Neural cell (in vitro differentiated cells): Measurements from ENCODE around the gene PCDH15. TPM values are rescaled to one million over a fixed set of nuclear protein-coding genes. Genes with fewer than 3 reads are reported as not detected.

Experiments used
- H2AFZ ChIP-seq: fragments of 200-600, 300-800 bp; sonication (generic), shearing (Covaris generic); 2 replicates; pipeline ENCODE4 v1.6.0; 2014; ENCODE audit warnings: low read depth, mild to moderate bottlenecking, antibody characterized with exemption, low read length, moderate library complexity
- H3F3A ChIP-seq: fragments of 200-600 bp; shearing (Covaris generic); 2 replicates; pipeline ENCODE4 v1.6.1; 2016; ENCODE audit warnings: mild to moderate bottlenecking, moderate library complexity, mixed read lengths, antibody characterized with exemption, low read length; ENCODE audit not compliant: insufficient read depth, poor library complexity, severe bottlenecking
- H3K27ac ChIP-seq: fragments of 200-600, 300-800 bp; sonication (generic), shearing (Covaris generic); 2 replicates; pipeline ENCODE4 v1.5.1; 2014; ENCODE audit warnings: mild to moderate bottlenecking, low read length, moderate library complexity
- H3K27me3 ChIP-seq: fragments of 300-800, 200-600 bp; sonication (generic), shearing (Covaris generic); 2 replicates; pipeline ENCODE4 v1.6.0; 2014; ENCODE audit warnings: mild to moderate bottlenecking, low read depth, low read length, moderate library complexity; ENCODE audit not compliant: insufficient read depth
- H3K36me3 ChIP-seq: fragments of 300-800, 200-600 bp; sonication (generic), shearing (Covaris generic); 2 replicates; pipeline ENCODE4 v1.5.1; 2014; ENCODE audit warnings: mild to moderate bottlenecking, antibody characterized with exemption, low read length, moderate library complexity; ENCODE audit not compliant: insufficient read depth
- H3K4me2 ChIP-seq: fragments of 300-800, 200-600 bp; sonication (generic), shearing (Covaris generic); 2 replicates; pipeline ENCODE4 v1.6.0; 2014; ENCODE audit warnings: mild to moderate bottlenecking, low read length
- H3K4me3 ChIP-seq: fragments of 300-800, 200-600 bp; sonication (generic), shearing (Covaris generic); 2 replicates; pipeline ENCODE4 v1.5.1; 2014; ENCODE audit warnings: mild to moderate bottlenecking, low read length, moderate library complexity
- H3K79me2 ChIP-seq: fragments of 200-600 bp; shearing (Covaris generic); replicated peaks from 2 replicates; pipeline ENCODE4 v1.6.0; 2014; ENCODE audit warnings: mild to moderate bottlenecking, low read length, moderate library complexity; ENCODE audit not compliant: insufficient read depth
- H3K9ac ChIP-seq: fragments of 300-800, 200-600 bp; sonication (generic), shearing (Covaris generic); 2 replicates; pipeline ENCODE4 v1.6.1; 2016; ENCODE audit warnings: mild to moderate bottlenecking, low read length, mixed read lengths
- H3K9me2 ChIP-seq: fragments of 200-600 bp; shearing (Covaris generic); 2 replicates; pipeline ENCODE4 v1.6.1; 2016; ENCODE audit warnings: mild to moderate bottlenecking, low read length, mixed read lengths; ENCODE audit not compliant: insufficient read depth
- H3K9me3 ChIP-seq: fragments of 200-600, 300-800 bp; sonication (generic), shearing (Covaris generic); 2 replicates; pipeline ENCODE4 v1.6.1; 2016; ENCODE audit warnings: mild to moderate bottlenecking, mixed run types, low read length, moderate library complexity, mixed read lengths
- H4K20me1 ChIP-seq: fragments of 200-600 bp; shearing (Covaris generic); 2 replicates; pipeline ENCODE4 v1.6.1; 2016; ENCODE audit warnings: mild to moderate bottlenecking, mixed run types; ENCODE audit not compliant: insufficient read depth
- CTCF ChIP-seq: fragments of 450-650 bp; IDR thresholded peaks from 2 replicates; pipeline ENCODE4 v1.5.1; 2014; ENCODE audit warnings: antibody characterized with exemption, mild to moderate bottlenecking, moderate library complexity; ENCODE audit not compliant: poor library complexity, severe bottlenecking
- EP300 ChIP-seq: fragments of 450-650 bp; conservative IDR thresholded peaks from 2 replicates; pipeline ENCODE4 v1.6.1; 2014; ENCODE audit warnings: antibody characterized with exemption, mild to moderate bottlenecking, moderate library complexity; ENCODE audit not compliant: poor library complexity, severe bottlenecking
- EZH2 ChIP-seq: fragments of 200-600, 300-800 bp; shearing (Covaris generic), sonication (generic); IDR thresholded peaks from 2 replicates; pipeline ENCODE4 v1.6.1; 2014; ENCODE audit warnings: antibody characterized with exemption, low read length, borderline replicate concordance, mild to moderate bottlenecking; ENCODE audit not compliant: insufficient read depth, poor library complexity, severe bottlenecking
- MXI1 ChIP-seq: fragments of 450-650 bp; conservative IDR thresholded peaks from 2 replicates; pipeline ENCODE4 v1.6.1; 2014; ENCODE audit warnings: antibody characterized with exemption, mild to moderate bottlenecking; ENCODE audit not compliant: poor library complexity, severe bottlenecking
- POLR2AphosphoS5 ChIP-seq: IDR thresholded peaks from 2 replicates; pipeline ENCODE4 v1.6.1; 2012
- RAD21 ChIP-seq: fragments of 450-650 bp; conservative IDR thresholded peaks from 2 replicates; pipeline ENCODE4 v1.6.1; 2014; ENCODE audit warnings: antibody characterized with exemption, mild to moderate bottlenecking, moderate library complexity
- REST ChIP-seq: IDR thresholded peaks from 2 replicates; pipeline ENCODE4 v1.6.1; 2012; ENCODE audit warnings: borderline replicate concordance
- SMC3 ChIP-seq: fragments of 450-650 bp; conservative IDR thresholded peaks from 2 replicates; pipeline ENCODE4 v1.6.1; 2014; ENCODE audit warnings: antibody characterized with exemption, mild to moderate bottlenecking, moderate library complexity; ENCODE audit not compliant: poor library complexity
- TAF1 ChIP-seq: IDR thresholded peaks from 2 replicates; pipeline ENCODE4 v1.6.1; 2012; ENCODE audit warnings: low read depth
- polyA plus RNA-seq: library from polyadenylated mRNA; depleted of rRNA; stranded (reverse); fragments of >200 nt; gene quantifications from 2 replicates; pipeline ENCODE4 v1.2.3, GENCODE V29; 2014

Gene PCDH15
- polyA plus RNA-seq, 1 donor from 2014 or later = 1.2 TPM

- no peaks in the 10 kb centered on the region for H3K36me3 ChIP-seq
- no peak overlapping the region for H3K27ac ChIP-seq
- H3K4me2 ChIP-seq = no peak overlapping the region
- no peak overlapping the region for H2AFZ ChIP-seq
- H3K4me3 ChIP-seq = no peak overlapping the region
- no peaks in the 10 kb centered on the region for H3F3A ChIP-seq
- H3K9ac ChIP-seq = no peak overlapping the region
- no peaks in the 10 kb centered on the region for H4K20me1 ChIP-seq
- H3K9me2 ChIP-seq = no peaks in the 10 kb centered on the region
- no peaks in the 10 kb centered on the region for H3K9me3 ChIP-seq
- no peaks in the 10 kb centered on the region for H3K79me2 ChIP-seq
- no peaks in the 10 kb centered on the region for H3K27me3 ChIP-seq
- TF ChIP-seq TAF1 (no peak), EZH2 (no peak), REST (no peak), RAD21 (no peak), EP300 (no peak), CTCF (no peak), MXI1 (no peak)
Measured at GRCh38 chr10:54108961-54109360, 692.1 kb downstream of the PCDH15 start.

GRCh38 chr10:54096892-54097291 lies 704.1 kb downstream of the PCDH15 start:
- no peak overlapping the region for H3K9ac ChIP-seq
- H2AFZ ChIP-seq = no peak overlapping the region
- H3K9me3 ChIP-seq = no peaks in the 10 kb centered on the region
- TF ChIP-seq MXI1 = no peak
- TF ChIP-seq TAF1 = no peak
- no peak for TF ChIP-seq RAD21
- no peak for TF ChIP-seq EP300
- TF ChIP-seq CTCF = no peak
- TF ChIP-seq POLR2AphosphoS5 = no peak
- no peak for TF ChIP-seq REST
- TF ChIP-seq SMC3 = no peak
- TF ChIP-seq EZH2 = no peak
- H3K27me3 ChIP-seq = no peaks in the 10 kb centered on the region
- H3K4me3 ChIP-seq = no peak overlapping the region
- H3K36me3 ChIP-seq = no peaks in the 10 kb centered on the region
- H3F3A ChIP-seq = no peaks in the 10 kb centered on the region
- H4K20me1 ChIP-seq = no peaks in the 10 kb centered on the region
- H3K9me2 ChIP-seq = no peaks in the 10 kb centered on the region
- H3K27ac ChIP-seq = no peak overlapping the region
- H3K4me2 ChIP-seq = no peak overlapping the region
- no peaks in the 10 kb centered on the region for H3K79me2 ChIP-seq
